Activated naive CD4-positive, alpha-beta T cell treated with Interleukin-2 at 50 U/mL for 16 hours (primary cell): Measurements from ENCODE around the gene ID1.
"Not testable (repeated sequence)": the region's sequence is repeated elsewhere in the genome, so short reads cannot be mapped to it uniquely, and the experiment has no call there.

Experiments used
- DNase-seq: peaks from one replicate; pipeline ENCODE4 v3.0.0-alpha.2; 2020

The ID1 gene

GRCh38 chr20:31638816-31639215, 33.7 kb downstream of the ID1 start:
- DNase-seq, result no peak

- no peak for DNase-seq
Measured at GRCh38 chr20:31640259-31640658, 35.2 kb downstream of the ID1 start.

- DNase-seq, result no peak
Measured at GRCh38 chr20:31641391-31641790, 36.3 kb downstream of the ID1 start.

DNA sequence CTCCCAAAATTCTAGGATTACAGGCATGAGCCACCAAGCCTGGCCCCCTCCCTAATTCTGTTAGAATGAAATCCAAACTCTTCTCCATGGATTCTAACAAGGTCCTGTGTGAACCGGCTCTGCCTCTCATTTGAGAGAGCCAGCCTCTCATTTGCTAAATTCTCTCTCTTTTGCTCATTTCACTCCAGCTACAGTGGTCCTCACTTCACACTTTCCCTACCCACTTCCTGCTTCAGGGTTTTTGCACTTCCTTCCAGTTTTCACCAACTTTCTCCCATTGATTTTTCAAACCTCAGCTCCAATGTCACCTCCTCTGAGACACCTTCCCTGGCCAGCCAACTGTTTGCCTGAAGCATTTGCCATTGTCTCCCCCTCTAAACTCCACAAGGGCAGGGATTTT, 37.7 kb downstream of the ID1 start:
- no peak for DNase-seq

GRCh38 chr20:31643522-31643921, 38.4 kb downstream of the ID1 start:
- DNase-seq, result no peak

GRCh38 chr20:31644701-31645100, 39.6 kb downstream of the ID1 start:
- no peak for DNase-seq

DNA sequence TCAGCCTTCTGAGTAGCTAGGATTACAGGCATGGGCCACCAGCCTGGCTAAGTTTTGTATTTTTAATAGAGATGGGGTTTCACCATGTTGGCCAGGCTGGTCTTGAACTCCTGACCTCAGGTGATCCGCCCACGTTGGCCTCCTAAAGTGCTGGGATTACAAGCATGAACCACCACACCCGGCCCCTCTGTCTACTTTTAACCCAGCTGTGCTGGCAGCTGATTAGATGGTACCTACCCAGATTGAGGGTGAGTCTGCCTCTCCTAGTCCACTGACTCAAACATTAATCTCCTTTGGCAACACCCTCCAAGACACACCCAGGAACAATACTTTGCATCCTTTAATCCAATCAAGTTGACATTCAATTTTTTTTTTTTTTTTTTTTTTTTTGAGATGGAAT, 43.0 kb downstream of the ID1 start:
- not testable (repeated sequence) for DNase-seq

DNA sequence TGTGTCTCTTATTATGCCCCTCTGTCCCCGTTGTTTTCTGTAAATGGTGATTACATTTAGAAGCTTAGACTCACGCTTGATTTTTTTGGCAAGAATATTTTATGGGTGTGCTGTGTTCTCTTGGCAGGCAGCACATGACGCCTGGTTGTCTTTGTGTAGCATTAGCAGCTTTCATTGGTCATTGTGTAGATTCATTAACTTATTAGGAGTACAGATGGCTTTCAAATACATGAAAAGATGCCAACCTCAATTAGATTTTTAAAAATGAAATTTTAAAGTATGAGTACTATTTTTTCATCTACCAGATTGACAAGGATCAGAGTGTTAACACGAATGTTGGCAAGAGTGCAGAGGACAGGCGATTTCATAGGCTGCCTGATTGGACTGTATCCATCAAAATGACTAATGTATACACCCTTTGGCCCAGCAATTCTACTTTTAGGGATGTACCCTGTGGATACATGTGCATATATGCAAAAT, 47.9 kb downstream of the ID1 start:
- DNase-seq, result no peak

GRCh38 chr20:31653561-31653960, 48.5 kb downstream of the ID1 start:
- no peak for DNase-seq

- no peak for DNase-seq
Measured at GRCh38 chr20:31654534-31654933, 49.4 kb downstream of the ID1 start.
